WTC11 (cell line): ENCODE measurements around the gene MARS2.

Source experiments
- CBFB ChIP-seq: sonication (generic); formaldehyde crosslinking; IDR thresholded peaks from 2 replicates; pipeline ENCODE4 v1.8.1; 2022; ENCODE audit warnings: mild to moderate bottlenecking, low read depth, missing genetic modification reagents
- CTCF ChIP-seq: fragments of 200-600 bp; IDR thresholded peaks from 2 replicates; pipeline ENCODE4 v1.8.0; 2022; ENCODE audit warnings: antibody characterized with exemption
- FOXK1 ChIP-seq: sonication (generic); formaldehyde crosslinking; IDR thresholded peaks from 2 replicates; pipeline ENCODE4 v1.8.0; 2022; ENCODE audit warnings: mild to moderate bottlenecking, moderate library complexity, missing genetic modification reagents
- IRF1 ChIP-seq: sonication (generic); formaldehyde crosslinking; IDR thresholded peaks from 2 replicates; pipeline ENCODE4 v1.8.0; 2023; ENCODE audit warnings: missing genetic modification reagents
- JUN ChIP-seq: sonication (generic); formaldehyde crosslinking; IDR thresholded peaks from 2 replicates; pipeline ENCODE4 v1.8.0; 2023; ENCODE audit warnings: mild to moderate bottlenecking, missing genetic modification reagents
- RELA ChIP-seq: sonication (generic); formaldehyde crosslinking; IDR thresholded peaks from 2 replicates; pipeline ENCODE4 v1.8.1; 2022; ENCODE audit warnings: missing genetic modification reagents, mild to moderate bottlenecking, borderline replicate concordance
- USF1 ChIP-seq: sonication (generic); formaldehyde crosslinking; IDR thresholded peaks from 2 replicates; pipeline ENCODE4 v1.8.0; 2022; ENCODE audit warnings: mild to moderate bottlenecking, missing genetic modification reagents
- ZNF232 ChIP-seq: sonication (generic); formaldehyde crosslinking; IDR thresholded peaks from 2 replicates; pipeline ENCODE4 v1.8.0; 2022; ENCODE audit warnings: mild to moderate bottlenecking, missing genetic modification reagents
- ZSCAN18 ChIP-seq: fragments of 250-450 bp; sonication (Bioruptor Pico); IDR thresholded peaks from 2 replicates; pipeline ENCODE4 v2.1.2; 2022; ENCODE audit warnings: mild to moderate bottlenecking, moderate library complexity
- TF ChIP-seq, protein P1 (sequence below): sonication (generic); formaldehyde crosslinking; IDR thresholded peaks from 2 replicates; pipeline ENCODE4 v1.8.0; 2022; ENCODE audit warnings: mild to moderate bottlenecking, missing genetic modification reagents
- TF ChIP-seq, protein P2 (sequence below): fragments of 250-450 bp; sonication (Bioruptor Pico); IDR thresholded peaks from 2 replicates; pipeline ENCODE4 v1.9.0; 2021; ENCODE audit warnings: moderate library complexity, mild to moderate bottlenecking, inconsistent platforms, borderline replicate concordance
- TF ChIP-seq, protein P3 (sequence below): sonication (generic); formaldehyde crosslinking; IDR thresholded peaks from 2 replicates; pipeline ENCODE4 v1.8.1; 2023; ENCODE audit warnings: mild to moderate bottlenecking, missing genetic modification reagents
- TF ChIP-seq, protein P4 (sequence below): sonication (generic); formaldehyde crosslinking; IDR thresholded peaks from 2 replicates; pipeline ENCODE4 v1.8.1; 2022; ENCODE audit warnings: low read depth, mild to moderate bottlenecking, moderate library complexity, missing genetic modification reagents, borderline replicate concordance
- TF ChIP-seq, protein P5 (sequence below): sonication (generic); formaldehyde crosslinking; IDR thresholded peaks from 2 replicates; pipeline ENCODE4 v1.8.1; 2022; ENCODE audit warnings: mild to moderate bottlenecking, missing genetic modification reagents, moderate library complexity, borderline replicate concordance

GRCh38 chr2:197675246-197675645 is 29.9 kb upstream of the MARS2 start, which contains the start of gene RFTN2:
- TF ChIP-seq FOXK1 (CRISPR knock-in tag) (no peak), CTCF (no peak), ZSCAN18 (CRISPR knock-in tag) (no peak), IRF1 (CRISPR knock-in tag) (no peak), USF1 (CRISPR knock-in tag) (no peak), CBFB (CRISPR knock-in tag) (no peak), RELA (CRISPR knock-in tag) (no peak), JUN (no peak), ZNF232 (CRISPR knock-in tag) (no peak)
- TF ChIP-seq, protein P1, sequence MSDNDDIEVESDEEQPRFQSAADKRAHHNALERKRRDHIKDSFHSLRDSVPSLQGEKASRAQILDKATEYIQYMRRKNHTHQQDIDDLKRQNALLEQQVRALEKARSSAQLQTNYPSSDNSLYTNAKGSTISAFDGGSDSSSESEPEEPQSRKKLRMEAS: no peak
- TF ChIP-seq, protein P2, sequence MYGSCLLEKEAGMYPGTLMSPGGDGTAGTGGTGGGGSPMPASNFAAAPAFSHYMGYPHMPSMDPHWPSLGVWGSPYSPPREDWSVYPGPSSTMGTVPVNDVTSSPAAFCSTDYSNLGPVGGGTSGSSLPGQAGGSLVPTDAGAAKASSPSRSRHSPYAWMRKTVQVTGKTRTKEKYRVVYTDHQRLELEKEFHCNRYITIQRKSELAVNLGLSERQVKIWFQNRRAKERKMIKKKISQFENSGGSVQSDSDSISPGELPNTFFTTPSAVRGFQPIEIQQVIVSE (CRISPR knock-in tag): no peak
- TF ChIP-seq, protein P3, sequence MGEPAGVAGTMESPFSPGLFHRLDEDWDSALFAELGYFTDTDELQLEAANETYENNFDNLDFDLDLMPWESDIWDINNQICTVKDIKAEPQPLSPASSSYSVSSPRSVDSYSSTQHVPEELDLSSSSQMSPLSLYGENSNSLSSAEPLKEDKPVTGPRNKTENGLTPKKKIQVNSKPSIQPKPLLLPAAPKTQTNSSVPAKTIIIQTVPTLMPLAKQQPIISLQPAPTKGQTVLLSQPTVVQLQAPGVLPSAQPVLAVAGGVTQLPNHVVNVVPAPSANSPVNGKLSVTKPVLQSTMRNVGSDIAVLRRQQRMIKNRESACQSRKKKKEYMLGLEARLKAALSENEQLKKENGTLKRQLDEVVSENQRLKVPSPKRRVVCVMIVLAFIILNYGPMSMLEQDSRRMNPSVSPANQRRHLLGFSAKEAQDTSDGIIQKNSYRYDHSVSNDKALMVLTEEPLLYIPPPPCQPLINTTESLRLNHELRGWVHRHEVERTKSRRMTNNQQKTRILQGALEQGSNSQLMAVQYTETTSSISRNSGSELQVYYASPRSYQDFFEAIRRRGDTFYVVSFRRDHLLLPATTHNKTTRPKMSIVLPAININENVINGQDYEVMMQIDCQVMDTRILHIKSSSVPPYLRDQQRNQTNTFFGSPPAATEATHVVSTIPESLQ: no peak
- TF ChIP-seq, protein P4, sequence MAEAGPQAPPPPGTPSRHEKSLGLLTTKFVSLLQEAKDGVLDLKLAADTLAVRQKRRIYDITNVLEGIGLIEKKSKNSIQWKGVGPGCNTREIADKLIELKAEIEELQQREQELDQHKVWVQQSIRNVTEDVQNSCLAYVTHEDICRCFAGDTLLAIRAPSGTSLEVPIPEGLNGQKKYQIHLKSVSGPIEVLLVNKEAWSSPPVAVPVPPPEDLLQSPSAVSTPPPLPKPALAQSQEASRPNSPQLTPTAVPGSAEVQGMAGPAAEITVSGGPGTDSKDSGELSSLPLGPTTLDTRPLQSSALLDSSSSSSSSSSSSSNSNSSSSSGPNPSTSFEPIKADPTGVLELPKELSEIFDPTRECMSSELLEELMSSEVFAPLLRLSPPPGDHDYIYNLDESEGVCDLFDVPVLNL (CRISPR knock-in tag): no peak
- TF ChIP-seq, protein P5, sequence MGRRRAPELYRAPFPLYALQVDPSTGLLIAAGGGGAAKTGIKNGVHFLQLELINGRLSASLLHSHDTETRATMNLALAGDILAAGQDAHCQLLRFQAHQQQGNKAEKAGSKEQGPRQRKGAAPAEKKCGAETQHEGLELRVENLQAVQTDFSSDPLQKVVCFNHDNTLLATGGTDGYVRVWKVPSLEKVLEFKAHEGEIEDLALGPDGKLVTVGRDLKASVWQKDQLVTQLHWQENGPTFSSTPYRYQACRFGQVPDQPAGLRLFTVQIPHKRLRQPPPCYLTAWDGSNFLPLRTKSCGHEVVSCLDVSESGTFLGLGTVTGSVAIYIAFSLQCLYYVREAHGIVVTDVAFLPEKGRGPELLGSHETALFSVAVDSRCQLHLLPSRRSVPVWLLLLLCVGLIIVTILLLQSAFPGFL (CRISPR knock-in tag): no peak
